Measurements from ENCODE around the gene KAT2B. TPM values are rescaled to one million over a fixed set of nuclear protein-coding genes. Genes with fewer than 3 reads are reported as not detected.

Gene KAT2B
- total and polyA plus RNA-seq, 8 donors: 3.8 to 208 (median 20.3) TPM

DNA sequence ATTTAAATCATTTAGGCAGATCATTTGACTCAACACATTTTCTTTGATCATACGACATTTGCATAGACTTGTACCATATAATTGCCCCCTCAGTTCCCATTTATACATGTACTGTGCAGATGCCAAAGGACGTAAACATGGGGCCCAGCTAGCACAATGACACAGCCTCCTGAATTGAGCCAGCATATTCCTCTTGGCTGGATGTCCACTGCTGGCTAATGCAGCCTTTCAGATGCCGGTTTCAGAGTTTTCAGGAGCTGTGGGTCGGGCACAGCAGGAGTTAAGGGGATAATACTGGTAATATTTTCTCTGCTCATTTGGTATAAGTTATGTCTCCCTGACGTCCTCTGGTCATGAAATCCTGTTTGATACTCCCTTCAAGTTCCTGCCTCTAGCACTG, 39.4 kb downstream of the KAT2B start:
- Histone ChIP-seq H3K36me3 (peaks cover 0 to 12% (median 4%) of the 10 kb centered on the region in 4 donors), H3K27ac (no peak overlapping the region), H3K4me3 (no peak overlapping the region), H3K9me3 (no peaks in the 10 kb centered on the region), H3K27me3 (no peaks in the 10 kb centered on the region), H3K4me1 (peaks cover 10 to 32% (median 10%) of the 10 kb centered on the region in 4 donors)
- no peak for DNase-seq
- TF ChIP-seq POLR2A (IDR thresholded peaks at IDR 0.05) (no peak), POLR2AphosphoS5 (IDR thresholded peaks at IDR 0.05) (no peak), EP300 (IDR thresholded peaks at IDR 0.05) (no peak)
- TF ChIP-seq, protein P1, sequence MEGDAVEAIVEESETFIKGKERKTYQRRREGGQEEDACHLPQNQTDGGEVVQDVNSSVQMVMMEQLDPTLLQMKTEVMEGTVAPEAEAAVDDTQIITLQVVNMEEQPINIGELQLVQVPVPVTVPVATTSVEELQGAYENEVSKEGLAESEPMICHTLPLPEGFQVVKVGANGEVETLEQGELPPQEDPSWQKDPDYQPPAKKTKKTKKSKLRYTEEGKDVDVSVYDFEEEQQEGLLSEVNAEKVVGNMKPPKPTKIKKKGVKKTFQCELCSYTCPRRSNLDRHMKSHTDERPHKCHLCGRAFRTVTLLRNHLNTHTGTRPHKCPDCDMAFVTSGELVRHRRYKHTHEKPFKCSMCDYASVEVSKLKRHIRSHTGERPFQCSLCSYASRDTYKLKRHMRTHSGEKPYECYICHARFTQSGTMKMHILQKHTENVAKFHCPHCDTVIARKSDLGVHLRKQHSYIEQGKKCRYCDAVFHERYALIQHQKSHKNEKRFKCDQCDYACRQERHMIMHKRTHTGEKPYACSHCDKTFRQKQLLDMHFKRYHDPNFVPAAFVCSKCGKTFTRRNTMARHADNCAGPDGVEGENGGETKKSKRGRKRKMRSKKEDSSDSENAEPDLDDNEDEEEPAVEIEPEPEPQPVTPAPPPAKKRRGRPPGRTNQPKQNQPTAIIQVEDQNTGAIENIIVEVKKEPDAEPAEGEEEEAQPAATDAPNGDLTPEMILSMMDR (IDR thresholded peaks at IDR 0.05): no peak
- intact Hi-C loops (cut with DNase I; ENCODE audit: low total_unique reads): no loop called here
- WGBS, 5 donors: 87 to 94% (median 91%) methylated on average over 5 of the region's 5 CpGs

DNA sequence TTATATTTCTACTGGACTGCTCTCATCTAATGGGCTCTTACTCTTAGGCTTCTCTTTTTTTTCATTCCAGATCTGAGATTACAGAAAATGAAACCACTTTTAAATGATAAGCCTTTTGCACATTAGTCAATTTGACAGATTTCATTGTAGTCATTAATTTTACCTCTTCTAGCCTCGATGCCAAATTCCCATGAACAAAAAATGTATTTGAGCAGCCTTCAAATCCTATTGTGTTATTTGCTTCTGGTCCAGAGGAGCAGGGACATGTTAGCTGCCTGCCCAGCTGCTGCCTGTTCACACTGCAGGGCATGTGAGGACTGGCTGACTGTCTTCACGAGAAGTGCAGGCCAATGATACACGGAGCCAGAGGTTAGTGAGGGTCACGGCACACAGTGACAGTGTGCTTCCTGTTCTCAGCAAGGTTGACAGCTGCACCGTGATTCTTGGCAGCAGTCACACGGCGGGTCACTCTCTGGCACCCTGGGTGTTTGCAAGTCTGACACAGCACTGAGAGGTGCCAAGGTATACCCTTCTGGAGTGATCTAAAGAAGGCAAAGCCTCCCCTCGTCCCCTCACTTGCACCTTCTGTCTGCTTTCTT, 40.8 kb downstream of the KAT2B start:
- DNase-seq: peak; percentile 68 to 74
- intact Hi-C loops (cut with DNase I; ENCODE audit: low total_unique reads): no loop called here
- no peaks in the 10 kb centered on the region for H3K9me3 ChIP-seq
- H3K27ac ChIP-seq: peak overlapping the region in 2 of 5 donors; percentile 1 to 26
- H3K27me3 ChIP-seq: no peaks in the 10 kb centered on the region
- H3K4me1 ChIP-seq: peaks cover 10 to 30% (median 10%) of the 10 kb centered on the region in 4 donors
- 10 to 21% (median 18%) methylated on average over 8 of the region's 8 CpGs for WGBS, 5 donors
- no peak overlapping the region for H3K4me3 ChIP-seq
- peak in 2 of 3 donors; percentile 28 to 61 for TF ChIP-seq POLR2AphosphoS5 (IDR thresholded peaks at IDR 0.05)
- no peak for TF ChIP-seq EP300 (IDR thresholded peaks at IDR 0.05)
- H3K36me3 ChIP-seq: peaks cover 0 to 11% (median 5%) of the 10 kb centered on the region in 4 donors

DNA sequence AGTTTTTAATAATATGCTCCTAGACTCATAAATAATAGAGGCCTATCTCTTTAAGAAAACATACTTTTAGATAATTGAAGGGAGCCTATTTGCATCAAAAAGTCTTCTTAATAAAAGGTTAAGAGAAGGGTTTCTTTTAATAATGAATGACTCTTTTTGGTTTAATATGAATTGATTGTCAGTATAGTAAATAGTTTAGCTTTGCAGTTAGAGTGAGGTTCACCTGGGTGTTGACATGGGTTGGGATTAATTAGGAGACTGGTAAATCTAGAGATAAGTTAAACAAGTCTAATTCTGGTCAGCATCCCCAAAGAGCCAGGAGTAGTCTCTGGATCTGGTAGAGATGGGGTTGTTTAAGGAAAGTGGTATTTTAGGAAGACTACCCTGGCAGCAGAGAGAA, 43.0 kb downstream of the KAT2B start:
- Histone ChIP-seq H3K27ac (no peak overlapping the region), H3K27me3 (no peaks in the 10 kb centered on the region), H3K36me3 (peaks cover 0 to 14% (median 7%) of the 10 kb centered on the region in 4 donors), H3K4me1 (peaks cover 10 to 28% (median 10%) of the 10 kb centered on the region in 4 donors), H3K4me3 (no peak overlapping the region), H3K9me3 (no peaks in the 10 kb centered on the region)
- intact Hi-C loops (cut with DNase I; ENCODE audit: low total_unique reads): no loop called here
- DNase-seq: no peak
- TF ChIP-seq, protein P1 (IDR thresholded peaks at IDR 0.05): no peak
- TF ChIP-seq POLR2AphosphoS5 (IDR thresholded peaks at IDR 0.05) (no peak), EP300 (IDR thresholded peaks at IDR 0.05) (no peak), POLR2A (IDR thresholded peaks at IDR 0.05) (no peak)

DNA sequence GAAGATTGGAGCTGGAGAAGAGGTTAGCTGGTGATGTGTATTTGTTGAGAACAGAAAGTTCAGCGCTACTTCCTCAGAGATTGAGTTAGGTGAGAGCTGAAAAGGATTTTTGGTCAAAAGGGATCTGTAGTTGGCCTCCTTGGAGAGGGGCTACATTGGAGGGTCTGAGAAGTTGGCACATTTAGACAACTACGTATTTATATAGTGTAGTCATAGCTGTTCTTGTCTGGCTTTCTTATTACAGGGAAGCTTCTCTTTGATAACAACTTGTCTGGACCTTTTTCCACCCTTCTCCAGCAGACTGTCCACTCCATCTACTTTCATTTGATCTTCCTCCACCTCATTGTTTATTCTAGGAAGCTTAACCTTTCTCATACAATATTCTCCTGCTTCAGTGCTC, 43.7 kb downstream of the KAT2B start:
- Histone ChIP-seq H3K27ac (no peak overlapping the region), H3K36me3 (peaks cover 0 to 14% (median 3%) of the 10 kb centered on the region in 4 donors), H3K27me3 (no peaks in the 10 kb centered on the region), H3K9me3 (no peaks in the 10 kb centered on the region), H3K4me3 (no peak overlapping the region), H3K4me1 (peaks cover 10 to 28% (median 10%) of the 10 kb centered on the region in 4 donors)
- DNase-seq: no peak
- WGBS, 5 donors: 90 to 98% (median 98%) methylated on average over 2 of the region's 2 CpGs
- TF ChIP-seq POLR2A (IDR thresholded peaks at IDR 0.05): no peak
- TF ChIP-seq, protein P1 (IDR thresholded peaks at IDR 0.05): no peak
- no peak for TF ChIP-seq POLR2AphosphoS5 (IDR thresholded peaks at IDR 0.05)
- no peak for TF ChIP-seq EP300 (IDR thresholded peaks at IDR 0.05)
- intact Hi-C loops (cut with DNase I; ENCODE audit: low total_unique reads): no loop called here
